Ascending aorta (tissue), 2 donors: ENCODE measurements around the gene TRANK1. TPM values are rescaled to one million over a fixed set of nuclear protein-coding genes. Genes with fewer than 3 reads are reported as not detected.

Experiments
- DNase-seq, 2 donors: peaks; one replicate each; pipeline ENCODE4 v3.0.0-alpha.2; 2019; ENCODE audit warnings: low spot score in 2 of 2
- H3K27ac ChIP-seq, 2 donors: fragments of 200-600 bp; sonication (generic); one replicate each; pipeline ENCODE4 v1.5.1; 2016 to 2017; ENCODE audit warnings: mild to moderate bottlenecking in 1 of 2
- H3K27me3 ChIP-seq: fragments of 200-600 bp; sonication (generic); one replicate; pipeline ENCODE4 v1.5.1; 2017
- H3K36me3 ChIP-seq, 2 donors: fragments of 200-600 bp; sonication (generic); one replicate each; pipeline ENCODE4 v1.5.1; 2016
- H3K4me1 ChIP-seq, 2 donors: fragments of 200-600 bp; sonication (generic); one replicate each; pipeline ENCODE4 v1.5.1; 2016 to 2017; ENCODE audit warnings: mild to moderate bottlenecking in 1 of 2
- H3K4me3 ChIP-seq, 2 donors: fragments of 200-600 bp; sonication (generic); one replicate each; pipeline ENCODE4 v1.5.1; 2016 to 2017; ENCODE audit warnings: mild to moderate bottlenecking in 1 of 2
- H3K9me3 ChIP-seq, 2 donors: fragments of 200-600 bp; sonication (generic); one replicate each; pipeline ENCODE4 v1.5.1; 2016
- intact Hi-C: fragments of 100-400 bp; cut with DNase I; formaldehyde crosslinking; loops from one replicate; pipeline ENCODE4 v1.15.1; 2023
- total RNA-seq: library from RNA; depleted of rRNA; stranded (reverse); fragments of >200 nt; gene quantifications from one replicate; pipeline ENCODE4 v1.1.0, GENCODE V29; 2016
- TF ChIP-seq, protein P1 (sequence below), 3 experiments: fragments of 200-600 bp in 2 of 3; fragments of 450-650 bp in 1 of 3; sonication (generic) in 2 of 3; IDR thresholded peaks; one replicate each; pipeline ENCODE4 v1.5.1; 2016 to 2019; ENCODE audit warnings: antibody characterized with exemption in 3 of 3, mild to moderate bottlenecking in 1 of 3, moderate library complexity in 1 of 3

The TRANK1 gene
- total RNA-seq, 1 donor from 2014 or later, result 14.8 TPM

- no peaks in the 10 kb centered on the region for H3K27me3 ChIP-seq
- no peaks in the 10 kb centered on the region for H3K36me3 ChIP-seq
- TF ChIP-seq, protein P1, sequence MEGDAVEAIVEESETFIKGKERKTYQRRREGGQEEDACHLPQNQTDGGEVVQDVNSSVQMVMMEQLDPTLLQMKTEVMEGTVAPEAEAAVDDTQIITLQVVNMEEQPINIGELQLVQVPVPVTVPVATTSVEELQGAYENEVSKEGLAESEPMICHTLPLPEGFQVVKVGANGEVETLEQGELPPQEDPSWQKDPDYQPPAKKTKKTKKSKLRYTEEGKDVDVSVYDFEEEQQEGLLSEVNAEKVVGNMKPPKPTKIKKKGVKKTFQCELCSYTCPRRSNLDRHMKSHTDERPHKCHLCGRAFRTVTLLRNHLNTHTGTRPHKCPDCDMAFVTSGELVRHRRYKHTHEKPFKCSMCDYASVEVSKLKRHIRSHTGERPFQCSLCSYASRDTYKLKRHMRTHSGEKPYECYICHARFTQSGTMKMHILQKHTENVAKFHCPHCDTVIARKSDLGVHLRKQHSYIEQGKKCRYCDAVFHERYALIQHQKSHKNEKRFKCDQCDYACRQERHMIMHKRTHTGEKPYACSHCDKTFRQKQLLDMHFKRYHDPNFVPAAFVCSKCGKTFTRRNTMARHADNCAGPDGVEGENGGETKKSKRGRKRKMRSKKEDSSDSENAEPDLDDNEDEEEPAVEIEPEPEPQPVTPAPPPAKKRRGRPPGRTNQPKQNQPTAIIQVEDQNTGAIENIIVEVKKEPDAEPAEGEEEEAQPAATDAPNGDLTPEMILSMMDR (IDR thresholded peaks at IDR 0.05), result no peak
- intact Hi-C loops, result no loop called here
- H3K9me3 ChIP-seq, result no peaks in the 10 kb centered on the region
- DNase-seq, result no peak
- no peak overlapping the region for H3K4me3 ChIP-seq
- H3K27ac ChIP-seq, result no peak overlapping the region
- H3K4me1 ChIP-seq, result no peaks in the 10 kb centered on the region
These were observed 23.8 kb downstream of the TRANK1 start for GRCh38 chr3:36920884-36921567.

DNA sequence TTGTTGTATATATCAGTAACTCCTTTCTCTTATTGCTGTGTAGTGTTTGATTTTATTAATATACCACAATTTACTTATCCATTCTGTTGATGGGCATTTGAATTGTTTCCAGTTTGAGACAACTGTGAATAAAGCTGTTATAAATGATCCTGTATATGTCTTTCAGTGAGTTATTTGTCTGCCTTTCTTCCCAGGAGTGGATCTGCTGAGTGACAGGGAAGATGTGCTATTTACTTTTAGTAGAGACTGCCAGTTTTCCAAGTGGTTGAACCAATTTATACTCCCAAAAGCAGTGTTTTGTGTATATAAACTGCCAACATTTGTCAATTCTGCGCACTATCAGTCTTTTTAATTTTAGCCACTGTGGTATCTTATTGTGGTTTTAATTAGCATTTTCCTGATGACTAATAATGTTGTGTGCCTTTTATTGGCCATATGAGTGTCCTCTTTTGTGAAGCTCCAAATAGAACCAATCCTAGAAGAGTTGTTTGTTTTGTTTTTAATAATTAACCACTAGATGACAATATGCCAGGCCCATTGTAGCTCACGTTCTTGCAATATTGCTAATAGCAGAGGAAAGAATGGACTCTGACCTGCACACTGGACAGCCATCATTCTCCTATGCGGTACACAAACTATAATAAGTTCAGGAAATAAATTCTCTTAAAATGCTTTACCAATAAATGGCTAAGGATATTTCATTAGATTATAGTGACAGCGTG is 25.3 kb downstream of the TRANK1 start:
- Histone ChIP-seq H3K4me1 (no peaks in the 10 kb centered on the region), H3K36me3 (no peaks in the 10 kb centered on the region), H3K9me3 (no peaks in the 10 kb centered on the region), H3K27ac (no peak overlapping the region), H3K27me3 (no peaks in the 10 kb centered on the region), H3K4me3 (no peak overlapping the region)
- TF ChIP-seq, protein P1 (IDR thresholded peaks at IDR 0.05), result no peak
- intact Hi-C loops, result no loop called here
- DNase-seq, result no peak

- intact Hi-C loops, result no loop called here
- Histone ChIP-seq H3K36me3 (no peaks in the 10 kb centered on the region), H3K27me3 (no peaks in the 10 kb centered on the region), H3K4me1 (no peaks in the 10 kb centered on the region), H3K4me3 (no peak overlapping the region), H3K27ac (no peak overlapping the region), H3K9me3 (no peaks in the 10 kb centered on the region)
- no peak for DNase-seq
- TF ChIP-seq, protein P1 (IDR thresholded peaks at IDR 0.05), result no peak
These were observed 26.8 kb downstream of the TRANK1 start for GRCh38 chr3:36918050-36918449.

DNA sequence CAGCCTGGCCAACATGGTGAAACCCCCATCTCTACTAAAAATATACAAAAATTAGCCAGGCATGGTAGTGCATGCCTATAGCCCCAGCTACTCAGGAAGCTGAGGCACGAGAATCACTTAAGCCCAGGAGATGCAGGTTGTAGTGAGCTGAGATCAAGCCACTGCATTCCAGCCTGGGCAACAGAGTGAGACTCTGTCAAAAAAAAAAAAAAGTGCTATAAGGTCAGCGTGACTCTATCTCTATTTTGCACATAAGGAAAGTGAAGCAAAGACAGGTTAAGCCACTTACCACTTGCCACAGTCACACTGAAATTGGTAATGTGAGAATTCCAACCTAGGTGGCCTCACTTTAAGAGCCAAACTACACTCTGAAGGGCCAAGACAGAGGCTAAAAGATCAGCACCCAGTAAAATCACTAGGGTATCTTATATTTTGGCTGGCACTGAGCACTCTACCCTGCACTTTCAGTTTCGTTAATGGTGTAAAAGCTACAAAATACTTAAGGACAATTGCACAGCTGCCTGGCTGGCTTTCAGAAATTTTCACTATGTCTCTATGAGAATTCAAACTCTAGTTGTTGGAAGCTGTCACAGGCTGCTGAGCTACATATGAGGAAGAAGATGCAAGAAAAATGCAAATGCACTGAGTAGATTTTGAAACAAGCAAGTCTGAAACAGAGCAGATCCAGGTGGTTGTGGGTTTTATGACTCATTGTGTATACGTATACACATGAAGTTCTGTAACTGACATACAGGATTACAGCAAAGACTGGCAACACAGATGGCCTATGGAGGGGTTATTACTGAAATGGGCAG is 32.7 kb downstream of the TRANK1 start:
- Histone ChIP-seq H3K27ac (no peak overlapping the region), H3K9me3 (no peaks in the 10 kb centered on the region), H3K4me3 (no peak overlapping the region), H3K36me3 (no peaks in the 10 kb centered on the region), H3K4me1 (peaks cover 0 to 4% of the 10 kb centered on the region in 2 donors), H3K27me3 (no peaks in the 10 kb centered on the region)
- TF ChIP-seq, protein P1 (IDR thresholded peaks at IDR 0.05), result no peak
- no peak for DNase-seq
- intact Hi-C loops, result no loop called here

DNA sequence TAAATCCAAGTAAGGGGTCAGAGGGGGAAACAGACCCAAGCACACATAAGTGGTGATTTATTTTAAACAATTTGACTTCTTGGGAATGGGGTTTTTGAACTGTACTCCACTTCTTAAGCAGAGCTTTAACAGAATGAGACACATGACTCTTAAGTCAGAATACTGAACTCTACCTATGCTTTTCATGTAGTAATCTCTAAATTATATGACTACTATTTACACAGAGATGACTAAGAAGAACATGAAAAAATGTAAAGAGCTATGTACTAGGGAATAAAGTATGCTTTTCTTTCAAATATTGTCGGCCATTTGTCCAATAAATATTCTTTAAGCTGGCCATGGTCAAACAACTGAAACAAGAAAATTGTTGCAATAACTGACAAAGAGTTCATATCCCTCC is 35.2 kb downstream of the TRANK1 start:
- no peaks in the 10 kb centered on the region for H3K27me3 ChIP-seq
- intact Hi-C loops, result loop anchor here (5.0 kb wide), 1 partner anchor 48 kb away; no protein-coding TSS in a partner anchor
- DNase-seq, result no peak
- H3K4me1 ChIP-seq, result peaks cover 0 to 4% of the 10 kb centered on the region in 2 donors
- TF ChIP-seq, protein P1 (IDR thresholded peaks at IDR 0.05), result no peak
- H3K36me3 ChIP-seq, result no peaks in the 10 kb centered on the region
- H3K27ac ChIP-seq, result no peak overlapping the region
- H3K4me3 ChIP-seq, result no peak overlapping the region
- no peaks in the 10 kb centered on the region for H3K9me3 ChIP-seq
